Tracheal epithelial cell (primary cell): ENCODE data around the gene SCUBE3. TPM values are rescaled to one million over a fixed set of nuclear protein-coding genes. Genes with fewer than 3 reads are reported as not detected.

Experiments
- total RNA-seq: library from RNA; depleted of rRNA; stranded (reverse); fragments of >200 nt; gene quantifications from 2 replicates; pipeline ENCODE4 v1.2.1, GENCODE V29; 2014

The SCUBE3 gene
- under 0.01 TPM in 1 of 2 replicates, not detected in the other for total RNA-seq

DNA sequence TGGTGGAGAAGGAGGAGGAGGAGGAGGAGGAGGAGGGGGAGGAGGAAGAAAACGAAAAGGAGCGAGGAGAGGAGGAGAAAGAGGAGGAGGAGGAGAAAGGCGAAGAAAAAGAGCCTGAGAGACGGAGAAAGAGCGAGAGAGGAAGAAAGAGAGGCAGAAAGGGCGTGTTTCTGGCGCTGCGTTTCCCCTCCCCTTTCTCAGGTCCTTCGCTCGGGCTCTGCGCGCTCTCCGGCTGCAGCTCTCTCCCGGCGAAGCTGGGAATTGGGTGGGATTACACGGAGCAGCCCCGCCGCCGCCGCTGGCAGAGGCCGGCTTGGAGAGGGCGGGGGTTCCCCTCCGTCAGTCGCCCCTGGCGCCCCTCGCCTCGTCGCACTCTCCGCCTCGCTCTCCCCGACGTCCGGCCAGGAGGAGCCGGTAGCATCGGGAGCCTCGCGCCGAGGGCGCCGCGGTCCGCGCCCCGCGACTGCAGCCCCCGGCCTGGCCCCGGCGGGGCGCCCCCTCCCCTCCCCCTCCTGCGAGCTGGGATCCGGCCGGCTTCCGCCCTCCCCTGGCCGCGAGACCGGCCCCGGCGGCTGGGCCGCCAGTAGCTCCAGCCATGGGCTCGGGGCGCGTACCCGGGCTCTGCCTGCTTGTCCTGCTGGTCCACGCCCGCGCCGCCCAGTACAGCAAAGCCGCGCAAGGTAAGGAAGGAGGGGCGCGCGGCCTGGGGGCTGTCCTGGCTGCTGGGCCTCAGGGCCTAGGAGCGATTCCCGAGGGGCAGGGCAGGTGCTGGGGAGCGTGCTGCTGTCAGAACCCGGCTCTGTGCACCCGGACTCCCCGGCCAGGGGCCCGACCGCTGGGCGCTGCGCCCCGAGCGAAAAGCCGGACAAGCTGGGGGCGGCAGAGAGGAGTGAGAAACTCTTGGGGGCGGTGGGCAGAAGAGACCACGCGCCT lies at the start of gene SCUBE3:
TSS of gene SCUBE3 (plus strand) at position 133 of the 933 bp plus-strand sequence. CDS start at position 596, 463 bp downstream.

DNA sequence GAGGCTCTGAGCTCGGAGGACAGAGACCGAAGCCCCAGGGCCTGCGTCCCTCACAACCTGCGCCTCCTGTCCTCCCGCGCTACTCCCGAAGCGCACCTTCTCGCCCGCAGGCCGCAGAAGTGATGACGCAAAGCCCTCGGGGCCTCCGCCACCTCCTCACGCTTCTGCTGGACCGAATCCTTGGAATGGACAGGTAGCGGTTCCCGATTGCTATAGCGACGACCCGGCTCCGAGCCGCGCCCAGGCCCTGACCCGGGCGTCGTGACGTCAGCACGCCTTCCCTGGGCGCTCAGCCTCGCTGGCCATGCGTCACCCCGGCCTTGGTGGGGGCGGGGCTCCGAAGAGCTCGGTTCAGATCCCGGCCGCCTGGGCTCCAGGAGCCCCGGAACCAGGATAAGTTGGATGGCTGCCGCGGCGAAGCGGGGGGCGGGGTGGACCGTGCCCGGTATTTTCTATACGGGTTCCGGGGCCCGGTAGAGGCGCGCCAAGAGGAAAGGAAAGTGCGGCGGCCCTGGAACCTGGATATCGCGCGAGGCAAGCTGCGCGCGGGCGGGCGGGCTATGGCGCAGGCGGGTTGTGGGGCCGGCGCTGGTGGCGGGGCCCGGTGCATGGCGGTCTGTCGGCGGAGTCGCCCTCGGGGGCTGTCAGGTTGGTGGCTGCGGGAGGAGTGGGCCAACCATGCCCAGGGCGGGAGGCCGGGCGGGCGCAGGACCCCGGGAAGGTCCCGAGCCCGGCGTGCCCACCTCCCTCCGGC lies 45.6 kb downstream of the SCUBE3 start, which contains the start of gene ZNF76:
TSS of gene ZNF76 (plus strand) at position 542 of the 754 bp plus-strand sequence. CDS start 21,417 bp downstream, outside the sequence.

DNA sequence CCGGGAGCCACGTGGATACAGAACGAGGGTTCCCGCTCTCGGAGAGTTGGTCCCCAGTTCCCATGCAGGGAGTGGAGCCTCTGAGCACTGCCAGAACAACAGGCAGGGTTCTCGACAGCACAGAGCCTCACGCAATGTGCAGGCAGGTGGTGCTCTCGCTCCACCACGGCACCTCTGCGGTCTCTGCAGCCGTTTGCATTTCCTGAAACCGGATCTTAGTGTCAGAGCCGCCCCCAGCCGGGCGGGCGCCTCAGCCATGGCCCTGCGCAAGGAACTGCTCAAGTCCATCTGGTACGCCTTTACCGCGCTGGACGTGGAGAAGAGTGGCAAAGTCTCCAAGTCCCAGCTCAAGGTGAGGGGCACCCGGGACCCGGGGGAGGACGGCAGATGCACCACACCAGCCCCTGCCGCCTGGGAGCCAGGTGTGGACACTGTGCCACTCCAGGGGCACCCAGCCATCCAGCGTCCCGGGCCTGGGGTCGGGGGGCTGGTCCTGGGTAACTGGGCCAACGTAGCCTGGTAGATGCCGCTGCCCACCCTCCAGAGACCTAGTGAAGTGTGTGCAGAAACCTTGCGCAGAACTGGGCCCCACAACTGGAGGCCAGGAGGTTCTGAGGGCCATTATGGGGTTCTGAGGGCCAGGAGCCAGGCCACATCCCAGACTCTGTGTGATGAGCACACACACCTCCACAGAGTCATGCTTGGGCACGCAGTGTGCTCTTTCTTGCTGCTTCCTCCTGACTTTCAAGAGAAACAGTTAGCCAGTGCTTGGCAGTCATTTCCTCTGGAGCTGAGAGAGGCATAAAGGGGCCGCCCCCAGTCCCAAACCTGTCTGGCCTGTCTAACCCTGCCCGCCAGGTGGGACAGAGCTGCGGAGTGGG lies 84.1 kb downstream of the SCUBE3 start, which contains the start of gene DEF6:
TSS of gene DEF6 (plus strand) at position 218 of the 881 bp plus-strand sequence. CDS start at position 257, 39 bp downstream.

Other genes with a start within 250 kb of the SCUBE3 start
- not detected in 2 replicates for gene TCP11, start 72.6 kb upstream of the SCUBE3 start, total RNA-seq
- 5.5 and 6.7 TPM in 2 replicates for gene ZNF76, start 45.8 kb downstream of the SCUBE3 start, total RNA-seq
- 21.0 and 42.8 TPM in 2 replicates for gene DEF6, start 83.9 kb downstream of the SCUBE3 start, total RNA-seq
- gene PPARD, start 128.6 kb downstream of the SCUBE3 start, total RNA-seq: 7.9 and 40.5 TPM in 2 replicates
- gene FANCE, start 238.4 kb downstream of the SCUBE3 start, total RNA-seq: 34.2 and 77.2 TPM in 2 replicates